HG02870 (cell line): ENCODE measurements around the gene PRKAB2.
"Not testable (repeated sequence)": the region's sequence is repeated elsewhere in the genome, so short reads cannot be mapped to it uniquely, and the experiment has no call there.

ENCODE experiments used
- ATAC-seq: cut with Tn5 transposase; IDR thresholded peaks from one replicate; pipeline ENCODE4 v1.9.1; 2021; ENCODE audit warnings: mild to moderate bottlenecking, moderate library complexity; ENCODE audit not compliant: unreplicated experiment

The PRKAB2 gene

DNA sequence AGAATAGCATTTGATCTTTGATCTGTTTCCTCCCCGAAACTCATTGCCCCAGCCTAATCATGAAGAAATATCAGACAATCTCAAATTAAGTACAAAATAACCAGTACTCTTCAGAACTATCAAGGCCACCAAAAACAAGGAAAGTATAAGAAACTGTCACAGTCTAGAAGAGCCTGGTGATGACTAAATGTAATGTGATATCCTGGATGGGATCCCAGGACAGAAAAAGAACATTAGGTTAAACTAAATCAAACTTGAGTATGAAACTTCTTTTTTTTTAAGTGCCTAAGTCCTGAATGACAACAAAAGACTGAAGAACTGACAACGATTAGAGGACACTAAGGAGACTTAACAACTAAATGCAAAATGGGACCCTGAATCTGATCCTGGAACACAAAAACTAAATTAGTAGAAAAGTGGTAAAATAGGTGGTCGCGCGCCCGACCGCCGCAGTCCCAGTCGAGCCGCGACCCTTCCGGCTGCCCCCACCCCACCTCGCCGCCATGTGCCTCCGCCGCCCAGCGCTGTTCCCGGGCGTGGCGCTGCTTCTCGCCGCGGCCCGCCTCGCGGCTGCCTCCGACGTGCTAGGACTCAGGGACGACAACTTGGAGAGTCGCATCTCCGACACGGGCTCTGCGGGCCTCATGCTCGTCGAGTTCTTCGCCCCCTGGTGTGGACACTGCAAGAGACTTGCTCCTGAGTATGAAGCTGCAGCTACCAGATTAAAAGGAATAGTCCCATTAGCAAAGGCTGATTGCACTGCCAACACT, 5.5 kb upstream of the PRKAB2 start:
- ATAC-seq: no peak

DNA sequence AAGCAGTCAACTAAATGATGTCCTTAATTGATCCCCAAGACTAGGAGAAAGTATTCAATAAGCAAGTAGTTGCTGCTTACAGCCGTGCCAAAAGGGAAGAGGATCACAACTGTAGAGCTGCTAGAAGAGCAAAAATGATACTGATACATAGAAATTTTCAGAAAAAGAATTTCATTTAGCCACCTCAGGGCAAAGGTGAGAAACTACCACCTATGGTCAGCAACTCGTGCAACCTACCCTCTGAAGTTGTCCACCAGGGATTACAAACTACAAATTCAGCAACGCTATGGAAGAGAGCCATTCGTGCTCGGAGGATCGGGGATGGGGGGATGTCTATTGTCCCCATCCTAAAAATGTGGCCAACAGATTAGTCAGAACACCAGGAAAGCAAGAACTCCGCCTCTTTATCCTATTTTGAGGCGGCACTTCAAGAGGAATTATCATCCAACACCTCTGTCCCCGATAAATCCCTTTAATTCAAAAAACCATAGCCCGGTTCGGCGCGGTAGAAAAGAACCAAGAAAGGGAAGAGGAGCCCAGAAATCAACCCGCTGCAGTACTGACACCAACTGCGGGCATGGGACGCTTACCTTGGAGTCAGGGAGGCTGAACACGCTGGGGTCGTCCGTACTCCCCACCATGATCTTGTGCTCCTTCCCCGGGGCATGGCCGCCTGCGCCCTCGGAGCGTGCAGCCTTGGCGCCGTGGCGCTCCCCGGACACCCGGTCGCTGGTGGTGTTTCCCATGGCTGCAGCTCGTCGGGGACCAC, 687 bp downstream of the PRKAB2 start:
- peak; percentile 19 for ATAC-seq

DNA sequence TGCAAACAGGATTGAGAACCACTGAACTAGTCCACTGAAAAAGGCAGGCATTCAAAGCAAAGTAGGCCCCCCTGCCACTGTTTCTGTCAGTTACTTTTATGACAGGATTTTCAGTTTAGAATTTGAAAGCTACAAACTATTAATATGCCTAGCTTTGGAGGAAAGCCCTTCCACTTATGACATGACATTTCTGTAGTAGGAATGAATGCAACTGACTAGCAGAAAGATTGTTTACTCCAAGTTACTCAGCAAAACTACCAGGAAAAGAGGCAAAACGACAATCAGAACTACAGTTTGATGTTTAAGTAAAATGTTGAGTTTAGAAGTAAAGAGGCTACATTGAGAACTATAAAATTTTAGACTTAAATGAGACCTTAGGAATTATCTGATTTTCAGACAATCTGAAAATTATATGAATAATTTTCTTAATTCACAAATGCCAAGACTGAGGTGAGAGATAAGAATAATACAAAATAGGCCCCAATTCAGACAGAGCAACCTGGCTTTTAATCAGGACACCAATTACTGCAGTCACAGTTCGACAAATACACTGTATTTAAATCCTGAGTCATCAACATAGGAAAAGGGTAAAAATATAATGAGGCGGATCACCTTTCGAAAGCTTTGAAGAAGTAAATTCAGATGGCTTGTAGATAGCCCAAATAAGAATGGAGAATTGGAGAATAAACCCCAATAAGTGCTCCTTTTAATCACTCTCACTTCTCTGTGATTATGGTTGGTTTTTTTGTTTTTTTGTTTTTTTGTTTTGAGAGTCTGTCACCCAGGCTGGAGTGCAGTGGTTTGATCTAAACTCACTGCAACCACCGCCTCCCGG, 2.2 kb downstream of the PRKAB2 start:
- no peak for ATAC-seq

DNA sequence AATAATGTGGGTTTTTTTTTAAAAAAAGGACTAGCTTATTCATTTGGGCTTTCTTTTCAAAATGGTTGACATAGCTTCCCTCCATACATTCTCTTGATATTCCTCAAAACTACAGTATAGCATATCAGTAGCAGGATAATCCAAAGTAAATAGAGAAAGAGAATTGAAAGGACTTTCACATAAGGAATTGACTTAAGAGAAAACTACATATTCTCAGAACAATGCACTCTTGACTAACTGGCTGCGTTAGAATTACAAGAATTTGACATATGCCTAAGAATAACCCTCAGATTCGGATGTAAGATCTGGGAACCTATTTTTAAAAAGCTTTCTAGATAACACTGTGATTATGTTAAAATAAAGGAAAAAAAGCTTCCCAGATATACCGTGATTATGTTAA, 3.1 kb downstream of the PRKAB2 start:
- no peak for ATAC-seq

DNA sequence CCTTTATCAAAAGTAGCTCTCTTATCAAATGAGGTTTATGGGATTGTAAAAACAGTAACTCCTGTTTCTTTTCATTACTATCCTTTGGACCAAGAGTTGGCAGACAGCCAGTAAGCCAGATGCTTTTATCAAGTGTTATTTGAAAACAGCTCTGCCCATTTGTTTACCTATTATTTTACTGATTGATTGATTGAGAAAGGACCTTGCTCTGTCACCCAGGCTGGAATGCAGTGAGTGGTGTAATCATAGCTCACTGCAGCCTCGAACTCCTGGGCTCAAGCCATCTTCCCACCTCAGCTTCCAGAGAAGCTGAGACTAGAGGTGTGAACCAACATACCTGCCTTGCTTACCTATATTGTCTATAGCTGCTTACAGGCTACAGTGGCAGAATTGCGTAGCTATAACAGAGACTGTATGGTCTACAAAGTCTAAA, 3.6 kb downstream of the PRKAB2 start:
- ATAC-seq: no peak

DNA sequence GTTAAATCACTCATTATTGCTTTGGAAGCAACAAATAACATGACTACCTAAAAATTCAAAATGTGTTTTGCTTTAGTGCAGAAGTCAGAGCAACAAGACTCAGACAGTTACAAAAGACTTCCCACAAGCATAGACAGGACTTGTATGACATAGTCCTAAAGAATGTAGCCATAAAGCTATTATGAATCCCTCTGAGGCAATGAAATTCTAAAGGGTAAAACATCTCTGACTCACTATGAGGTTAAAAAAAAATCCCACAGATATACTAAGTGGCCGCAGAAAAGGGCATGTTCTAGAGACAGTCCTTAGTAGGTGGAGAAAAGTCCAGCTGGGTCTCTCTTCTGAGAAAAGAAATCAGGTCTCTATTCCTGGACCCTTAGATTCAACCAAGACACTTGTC, 4.9 kb downstream of the PRKAB2 start:
- no peak for ATAC-seq

DNA sequence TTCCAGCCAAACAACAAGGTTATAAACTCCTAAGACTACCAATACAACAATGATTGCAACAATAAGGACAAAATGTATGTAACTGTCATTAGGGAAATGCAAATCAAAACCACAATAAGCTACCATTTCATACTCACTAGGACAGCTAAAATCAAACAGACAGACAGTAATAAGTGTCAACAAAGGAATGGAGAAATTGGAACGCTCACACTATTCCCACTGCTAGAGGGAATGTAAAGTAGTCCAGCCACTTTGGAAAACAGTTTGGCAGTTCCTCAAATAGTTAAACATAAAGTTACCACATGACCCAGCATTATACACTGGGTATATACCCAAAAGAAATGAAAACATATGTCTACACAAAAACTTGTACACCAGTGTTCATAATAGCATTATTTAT, 9.3 kb downstream of the PRKAB2 start:
- no peak for ATAC-seq

DNA sequence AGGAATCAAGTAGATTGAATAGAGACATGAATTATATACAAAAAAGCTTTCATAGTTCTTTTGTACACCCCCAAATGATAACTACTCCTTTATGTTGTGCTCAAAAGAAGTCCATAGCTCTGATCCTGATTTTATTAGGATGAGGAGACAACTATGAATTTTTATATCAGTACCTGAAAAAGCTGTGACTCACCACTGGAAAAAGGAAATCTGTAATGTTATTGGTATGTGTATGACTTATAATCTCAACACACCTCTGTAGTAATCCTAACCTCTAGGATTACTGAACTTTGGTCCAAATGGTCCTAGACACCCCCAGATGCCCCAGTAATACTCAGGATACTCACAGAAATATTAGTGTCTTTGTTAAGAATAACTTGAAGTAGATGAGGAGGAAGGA, 10.2 kb downstream of the PRKAB2 start:
- no peak for ATAC-seq

DNA sequence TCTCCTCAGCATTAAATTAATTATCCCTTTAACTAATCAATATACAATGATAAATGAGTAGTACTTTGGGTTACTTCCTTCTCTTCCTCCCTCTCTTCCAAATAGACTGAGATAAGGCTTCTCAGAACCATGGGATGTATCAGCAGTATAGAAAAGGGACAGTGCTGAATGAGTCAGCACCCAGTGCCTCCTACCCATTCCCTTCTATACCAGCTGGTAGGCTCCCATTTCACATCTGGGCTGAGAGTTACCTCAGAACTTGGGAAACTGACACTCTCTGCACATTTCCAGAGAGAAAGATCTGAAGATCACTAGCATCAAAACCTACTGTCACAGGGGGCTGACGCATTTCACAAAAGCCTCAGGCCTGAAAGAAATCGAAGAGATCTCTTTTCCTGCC, 15.2 kb downstream of the PRKAB2 start:
- ATAC-seq: not testable (repeated sequence)

DNA sequence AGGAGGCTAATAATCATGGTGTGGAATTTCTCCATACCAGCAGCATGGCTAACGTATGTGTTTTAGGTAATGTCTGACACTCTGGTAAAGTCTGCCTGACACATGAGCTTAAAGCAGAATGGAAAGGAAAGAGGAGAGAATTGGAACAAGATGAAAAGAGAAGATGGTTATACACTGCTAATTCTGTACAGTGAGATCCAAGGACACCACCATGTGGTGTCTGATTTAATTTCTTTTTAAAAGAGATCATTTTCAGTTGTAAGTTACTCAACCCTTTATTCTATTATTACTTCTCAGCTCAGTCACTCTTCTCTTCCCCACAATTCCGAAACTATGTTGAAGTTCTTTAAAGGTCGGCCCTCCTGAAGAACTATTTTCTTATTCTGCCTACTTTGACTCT, 15.6 kb downstream of the PRKAB2 start:
- ATAC-seq: no peak

DNA sequence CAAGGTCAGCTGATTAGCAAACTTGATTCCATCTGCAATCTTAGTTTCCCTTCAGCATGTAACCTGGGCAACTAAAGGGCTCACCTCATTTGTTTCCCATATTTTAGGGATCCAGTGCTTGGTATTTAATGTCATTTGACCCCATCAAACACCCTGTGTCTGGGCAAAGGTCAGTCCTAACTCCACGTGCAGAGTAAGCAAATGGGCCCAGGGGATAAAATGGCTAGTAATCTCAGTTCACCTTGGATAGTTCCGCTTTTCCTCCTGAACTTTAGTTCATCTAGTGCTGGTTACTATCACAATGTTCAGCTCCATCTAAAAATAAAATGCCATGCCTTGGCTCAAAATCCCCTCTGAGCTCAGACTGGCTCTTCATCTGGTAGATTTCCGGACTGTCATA, 19.5 kb downstream of the PRKAB2 start:
- ATAC-seq: no peak

DNA sequence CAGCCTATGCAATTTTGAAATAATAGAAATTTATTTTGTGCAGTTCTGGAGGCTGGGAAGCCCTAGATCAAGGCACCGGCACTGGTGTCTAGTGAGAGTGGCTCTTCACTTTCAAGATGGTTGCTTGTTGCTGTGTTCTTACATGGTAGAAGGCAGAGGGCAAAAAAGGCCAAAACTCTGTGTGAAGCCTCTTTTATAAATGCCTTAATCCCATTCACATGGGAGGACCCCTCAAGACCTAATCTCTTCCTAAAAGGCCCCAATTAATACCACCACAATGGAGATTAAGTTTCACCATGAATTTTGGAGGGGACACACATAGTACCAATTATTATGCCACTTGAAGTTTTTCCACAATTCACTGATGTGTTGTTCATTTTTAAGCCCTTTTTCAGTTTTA, 21.0 kb downstream of the PRKAB2 start:
- ATAC-seq: no peak

DNA sequence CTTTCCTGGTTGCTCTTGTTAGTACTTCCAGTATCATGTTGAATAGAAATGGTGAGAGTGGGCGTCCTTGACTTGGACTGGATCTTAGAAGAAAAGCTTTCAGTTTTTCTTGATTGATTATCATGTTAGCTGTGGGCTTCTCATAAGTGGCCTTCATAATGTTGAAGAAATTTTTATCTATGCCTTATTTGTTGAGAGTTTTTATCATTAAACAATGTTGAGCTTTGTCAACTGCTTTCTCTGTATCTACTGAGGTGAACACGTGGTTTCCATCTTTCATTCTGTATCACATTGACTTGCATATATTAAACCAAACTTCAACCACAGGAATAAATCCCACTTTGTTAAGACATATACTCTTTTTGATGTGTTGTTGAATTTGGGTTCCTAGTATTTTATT, 29.4 kb downstream of the PRKAB2 start:
- no peak for ATAC-seq

DNA sequence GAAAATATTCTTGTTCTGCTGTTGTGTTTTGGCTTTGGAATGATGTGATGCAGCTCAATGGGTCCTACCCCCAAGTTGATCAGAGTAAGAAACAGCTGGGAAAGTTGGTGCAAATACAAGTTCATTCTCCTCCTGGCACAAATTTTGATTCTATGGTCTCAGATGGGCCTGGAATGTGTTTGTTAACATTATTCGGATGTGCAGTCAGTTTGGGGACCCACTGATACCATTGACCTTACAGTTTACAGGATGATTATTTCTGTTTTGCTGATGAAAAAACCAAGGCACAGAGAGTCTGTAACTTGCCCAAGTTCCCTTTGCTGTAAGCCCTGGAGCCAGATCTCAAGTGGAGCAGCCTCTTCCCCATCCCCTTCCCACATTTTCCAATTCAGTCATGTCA, 41.5 kb downstream of the PRKAB2 start:
- not testable (repeated sequence) for ATAC-seq

DNA sequence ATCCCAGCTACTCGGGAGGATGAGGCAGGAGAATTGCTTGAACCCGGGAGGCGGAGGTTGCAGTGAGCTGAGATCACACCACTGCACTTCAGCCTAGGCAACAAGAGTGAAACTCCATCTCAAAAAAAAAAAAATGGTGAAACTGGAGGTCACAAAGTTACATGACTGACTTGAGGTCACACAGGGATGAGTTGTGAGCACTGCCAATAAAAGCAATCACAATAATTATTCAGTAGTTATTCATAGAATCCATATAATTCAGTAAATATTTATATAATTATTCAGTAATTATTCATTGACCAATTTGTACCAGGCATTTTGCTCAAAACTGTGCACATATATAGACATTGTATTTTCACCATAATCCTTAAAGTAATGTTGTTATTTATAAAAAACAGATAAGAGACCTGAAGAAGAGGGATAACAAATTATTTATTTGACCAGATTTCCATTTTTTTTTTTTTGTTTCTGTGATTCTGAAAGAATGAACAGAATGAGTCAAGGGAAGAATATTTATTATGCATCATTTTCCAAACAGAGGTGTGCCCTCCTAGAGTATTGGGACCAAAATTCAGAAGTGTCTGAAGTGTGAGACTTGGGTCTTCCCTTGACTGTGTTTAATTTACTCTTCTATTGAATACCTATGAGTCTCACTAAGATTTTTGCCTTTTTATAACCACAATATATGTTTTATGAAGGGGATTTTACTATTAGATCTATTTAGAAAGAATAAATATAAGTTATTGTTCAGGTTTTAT, 43.0 kb downstream of the PRKAB2 start:
- ATAC-seq: no peak

DNA sequence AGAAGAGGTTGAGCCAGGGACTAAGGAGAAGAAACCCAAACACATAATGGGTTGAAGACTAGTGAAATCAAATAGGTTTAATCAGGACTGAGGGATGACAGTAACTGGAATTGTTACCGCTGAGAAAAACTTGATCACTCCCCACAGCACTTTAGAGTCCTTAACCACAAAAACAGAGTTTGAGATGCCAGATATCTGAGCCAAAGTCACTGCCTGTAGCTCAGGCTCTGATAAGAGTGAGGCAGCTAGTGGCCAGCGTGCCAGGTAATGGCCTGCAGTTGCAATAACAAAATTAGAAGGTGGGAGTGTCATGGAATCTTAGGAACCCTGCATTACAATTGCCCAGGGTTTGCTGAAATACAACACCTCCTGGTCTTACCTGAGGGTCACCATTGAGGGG, 48.0 kb downstream of the PRKAB2 start:
- no peak for ATAC-seq

DNA sequence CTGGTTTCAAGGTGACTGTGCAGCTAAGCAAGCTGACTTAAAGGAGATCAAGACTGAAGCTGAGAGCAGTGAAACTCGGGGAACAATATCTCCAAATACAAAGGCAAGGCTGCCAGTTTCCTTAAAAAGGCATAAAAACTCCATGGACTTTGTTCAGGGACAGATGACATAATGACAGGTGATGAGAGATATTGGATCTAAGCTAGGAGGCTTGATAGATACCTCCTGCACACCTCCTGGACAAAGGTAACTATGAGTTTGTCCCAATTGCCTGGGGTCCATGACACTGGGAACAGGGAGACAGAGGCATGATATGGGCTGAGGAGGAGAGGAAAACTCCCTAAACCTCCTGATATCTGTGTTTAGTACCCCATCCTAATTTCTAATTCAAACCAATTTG, 55.2 kb downstream of the PRKAB2 start:
- ATAC-seq: no peak

DNA sequence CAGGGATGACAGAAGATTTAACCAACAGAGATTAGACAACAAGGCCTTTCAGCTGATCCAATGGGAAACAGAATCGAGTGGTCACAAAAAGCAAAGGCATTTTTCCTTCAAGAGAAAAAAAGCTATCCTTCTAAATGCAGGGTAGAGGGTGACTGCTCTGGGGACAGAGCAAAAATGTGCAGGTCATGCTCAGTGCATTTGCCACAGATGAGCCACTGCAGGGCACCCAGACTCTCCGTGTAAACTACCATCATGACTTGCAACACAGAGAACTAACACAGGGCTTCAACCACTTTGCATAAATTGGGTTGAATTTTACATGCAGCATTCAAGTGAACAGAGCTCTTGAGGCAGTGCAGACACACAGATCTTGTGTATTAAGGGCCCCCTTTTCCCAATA, 56.8 kb downstream of the PRKAB2 start:
- no peak for ATAC-seq

DNA sequence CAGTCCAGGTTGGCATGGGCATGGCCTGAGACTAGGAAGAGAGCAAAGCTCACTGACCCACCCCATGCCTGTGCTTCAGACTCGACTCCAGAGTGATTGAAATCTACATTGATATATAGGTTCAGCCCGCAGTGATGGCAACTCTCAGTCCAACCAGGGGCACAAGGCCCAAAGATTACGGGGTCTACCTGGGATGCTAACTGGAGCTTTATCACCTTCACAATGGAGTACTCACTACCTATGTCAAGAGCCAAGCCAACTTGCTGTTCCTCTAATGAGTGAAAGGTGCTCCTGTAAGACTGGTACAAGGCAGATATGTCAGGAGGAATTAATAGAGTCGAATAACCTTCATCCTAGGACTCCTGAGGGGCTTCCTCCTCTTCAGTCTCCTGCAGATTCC, 57.2 kb downstream of the PRKAB2 start:
- not testable (repeated sequence) for ATAC-seq

DNA sequence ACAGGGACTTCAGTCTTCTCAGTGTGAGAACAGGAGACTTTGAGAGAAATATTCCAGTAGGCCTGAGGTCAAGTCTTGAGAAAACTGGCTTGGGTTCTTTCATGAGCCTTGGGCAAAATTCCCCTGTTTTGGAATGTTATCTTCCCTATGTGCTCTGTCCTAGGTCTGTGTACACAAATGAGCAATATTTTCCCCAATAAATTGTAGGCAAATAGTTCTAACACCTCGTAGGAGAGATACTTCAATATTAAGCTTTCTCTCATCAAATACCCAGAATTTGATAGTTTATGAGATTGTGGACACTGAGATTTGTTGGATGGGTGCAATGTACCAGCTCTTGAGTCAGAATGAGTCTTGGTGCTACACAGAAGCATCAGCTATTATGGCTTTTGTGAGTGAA, 57.9 kb downstream of the PRKAB2 start:
- ATAC-seq: not testable (repeated sequence)
